Measurements from ENCODE around the gene ANKMY1. TPM values are rescaled to one million over a fixed set of nuclear protein-coding genes. Genes with fewer than 3 reads are reported as not detected.

The ANKMY1 gene
- total RNA-seq, 6 experiments from 2014 or later, result 6.6 to 11.0 (median 9.0) TPM

GRCh38 chr2:240463274-240463865 is 94.4 kb downstream of the ANKMY1 start:
- Histone ChIP-seq H3K4me1 (no peaks in the 10 kb centered on the region), H3K36me3 (no peaks in the 10 kb centered on the region), H3K4me3 (no peak overlapping the region), H3K27ac (no peak overlapping the region), H3K9me3 (no peaks in the 10 kb centered on the region), H3K27me3 (no peaks in the 10 kb centered on the region)
- no peak for TF ChIP-seq POLR2A (IDR thresholded peaks at IDR 0.05)
- no peak for TF ChIP-seq CTCF (IDR thresholded peaks at IDR 0.05)
- WGBS (ENCODE audit: insufficient coverage, low coverage, low lambda C conversion rate, missing lambda C conversion rate), result 100% methylated on average over 1 of the region's 22 CpGs
- ATAC-seq (no peak), DNase-seq (peak; percentile 19 to 52 (median 42))
- intact Hi-C loops (cut with DNase I), result no loop called here

- TF ChIP-seq POLR2A (IDR thresholded peaks at IDR 0.05) (no peak), CTCF (IDR thresholded peaks at IDR 0.05) (no peak)
- peak in 2 of 3 donors; percentile 23 to 27 for DNase-seq
- H3K36me3 ChIP-seq, result no peaks in the 10 kb centered on the region
- no peaks in the 10 kb centered on the region for H3K4me1 ChIP-seq
- H3K4me3 ChIP-seq, result no peak overlapping the region
- intact Hi-C loops (cut with DNase I), result no loop called here
- no peak overlapping the region for H3K27ac ChIP-seq
- 93% methylated on average over 3 of the region's 16 CpGs for WGBS (ENCODE audit: insufficient coverage, low coverage, low lambda C conversion rate, missing lambda C conversion rate)
- no peaks in the 10 kb centered on the region for H3K27me3 ChIP-seq
- H3K9me3 ChIP-seq, result no peaks in the 10 kb centered on the region
- no peak for ATAC-seq
These were observed 95.0 kb downstream of the ANKMY1 start for GRCh38 chr2:240462707-240463273.

GRCh38 chr2:240462073-240462706 is 95.6 kb downstream of the ANKMY1 start:
- Histone ChIP-seq H3K36me3 (no peaks in the 10 kb centered on the region), H3K27me3 (no peaks in the 10 kb centered on the region), H3K27ac (no peak overlapping the region), H3K4me1 (no peaks in the 10 kb centered on the region), H3K9me3 (no peaks in the 10 kb centered on the region), H3K4me3 (no peak overlapping the region)
- 100% methylated on average over 1 of the region's 41 CpGs for WGBS (ENCODE audit: insufficient coverage, low coverage, low lambda C conversion rate, missing lambda C conversion rate)
- TF ChIP-seq POLR2A (IDR thresholded peaks at IDR 0.05) (no peak), CTCF (IDR thresholded peaks at IDR 0.05) (no peak)
- intact Hi-C loops (cut with DNase I), result no loop called here
- ATAC-seq, result no peak
- peak in 2 of 3 donors; percentile 46 to 47 for DNase-seq

- DNase-seq (peak in 2 of 3 donors; percentile 16 to 34), ATAC-seq (no peak)
- no peak for TF ChIP-seq POLR2A (IDR thresholded peaks at IDR 0.05)
- no peak for TF ChIP-seq CTCF (IDR thresholded peaks at IDR 0.05)
- Histone ChIP-seq H3K4me1 (no peaks in the 10 kb centered on the region), H3K36me3 (no peaks in the 10 kb centered on the region), H3K27me3 (no peaks in the 10 kb centered on the region), H3K27ac (no peak overlapping the region), H3K9me3 (no peaks in the 10 kb centered on the region), H3K4me3 (no peak overlapping the region)
- intact Hi-C loops (cut with DNase I), result no loop called here
- 93% methylated on average over 2 of the region's 17 CpGs for WGBS (ENCODE audit: insufficient coverage, low coverage, low lambda C conversion rate, missing lambda C conversion rate)
These were observed 96.2 kb downstream of the ANKMY1 start for GRCh38 chr2:240461471-240462072.
